BJ (cell line): ENCODE data around the gene CPOX. TPM values are rescaled to one million over a fixed set of nuclear protein-coding genes. Genes with fewer than 3 reads are reported as not detected.
A peak's percentile ranks its signal among the peaks of the same experiment; 100 is the strongest.

Experiments used
- CTCF ChIA-PET: fragments of 350-600 bp; formaldehyde crosslinking; extraction: SDS; loops from one replicate; lab custom pipeline; 2021; ENCODE audit warnings: antibody characterized with exemption, inconsistent platforms; lab: Yijun Ruan, JAX
- POLR2A ChIA-PET: fragments of 300-600 bp; sonication (Branson Sonifier 250); formaldehyde crosslinking; extraction: SDS; loops from one replicate; lab custom pipeline; 2021; ENCODE audit warnings: antibody characterized with exemption; lab: Charles Lee
- DNase-seq: peaks from one replicate; pipeline ENCODE4 v3.0.0-alpha.2; 2011; ENCODE audit warnings: low read depth
- H3K27me3 ChIP-seq: 2 replicates; pipeline ENCODE4 v1.6.0; 2011; ENCODE audit warnings: low read length; ENCODE audit not compliant: control insufficient read depth, insufficient read depth
- H3K36me3 ChIP-seq: 2 replicates; pipeline ENCODE4 v1.5.1; 2011; ENCODE audit warnings: low read length; ENCODE audit not compliant: control insufficient read depth, insufficient read depth
- H3K4me3 ChIP-seq: 2 replicates; pipeline ENCODE4 v1.5.1; 2011; ENCODE audit warnings: low read depth, mild to moderate bottlenecking, control low read depth, low read length
- CTCF ChIP-seq: IDR thresholded peaks from 2 replicates; pipeline ENCODE4 v1.5.1; 2011; ENCODE audit warnings: low read depth, mild to moderate bottlenecking, control low read depth, inconsistent platforms, low read length, moderate library complexity; ENCODE audit not compliant: insufficient read depth
- polyA plus RNA-seq: library from polyadenylated mRNA; depleted of rRNA; stranded (reverse); fragments of >200 nt; gene quantifications from 2 replicates; pipeline ENCODE4 v1.2.3, GENCODE V29; 2011

Gene CPOX
- polyA plus RNA-seq, 1 experiment = 11.1 TPM

- ChIA-PET CTCF (interaction anchor here (1.1 to 2.5 kb wide), 4 partner anchors 9 to 154 kb away, joined by 3 to 16 read pairs (median 6); no protein-coding TSS in a partner anchor), POLR2A (no interaction called here)
- no peak for DNase-seq
- Histone ChIP-seq H3K4me3 (no peak overlapping the region), H3K27me3 (no peaks in the 10 kb centered on the region), H3K36me3 (no peaks in the 10 kb centered on the region)
- TF ChIP-seq CTCF = no peak
These were observed 19.2 kb upstream of the CPOX start for GRCh38 chr3:98612587-98612986.

GRCh38 chr3:98608029-98608428 is 14.6 kb upstream of the CPOX start:
- H3K4me3 ChIP-seq = no peak overlapping the region
- no peak for TF ChIP-seq CTCF
- ChIA-PET POLR2A (no interaction called here), CTCF (interaction anchor here (3.2 kb wide), 1 partner anchor 12 kb away, joined by 14 read pairs; no protein-coding TSS in a partner anchor)
- H3K36me3 ChIP-seq = no peaks in the 10 kb centered on the region
- H3K27me3 ChIP-seq = no peaks in the 10 kb centered on the region
- DNase-seq = no peak

DNA sequence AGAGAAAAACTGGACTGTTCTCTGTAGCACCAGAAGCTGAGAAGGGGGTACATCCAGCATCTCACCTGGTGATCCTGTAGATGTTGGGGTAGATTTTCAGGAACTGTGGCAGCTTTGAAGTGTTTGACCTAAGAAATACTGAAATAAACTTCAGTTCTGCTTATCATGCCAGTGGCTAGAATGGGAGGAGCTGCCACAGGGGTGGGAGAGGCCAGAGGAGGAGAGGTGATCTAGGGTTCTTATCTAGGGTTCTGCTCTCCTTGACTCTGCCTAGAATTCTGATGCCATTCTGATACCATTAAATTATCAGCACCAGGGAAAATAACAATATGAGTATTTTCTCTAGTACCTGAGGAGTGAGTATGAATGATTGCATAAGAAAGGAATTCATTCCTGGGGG is 10.2 kb upstream of the CPOX start:
- no peak for DNase-seq
- Histone ChIP-seq H3K27me3 (no peaks in the 10 kb centered on the region), H3K36me3 (no peaks in the 10 kb centered on the region), H3K4me3 (no peak overlapping the region)
- no peak for TF ChIP-seq CTCF
- CTCF ChIA-PET = interaction anchor here (1.1 to 7.3 kb wide), 6 partner anchors 8 to 391 kb away, joined by 3 to 135 read pairs (median 16); partner anchors contain the start of gene CPOX
- POLR2A ChIA-PET = no interaction called here

- no peak overlapping the region for H3K4me3 ChIP-seq
- ChIA-PET CTCF (interaction anchor here (0.7 to 7.3 kb wide), 27 partner anchors 9 to 393 kb away, joined by 3 to 135 read pairs (median 4); partner anchors contain the start of gene CPOX), POLR2A (interaction anchor here (0.5 kb wide), 1 partner anchor 93 kb away, joined by 3 read pairs; no protein-coding TSS in a partner anchor)
- no peak for DNase-seq
- no peaks in the 10 kb centered on the region for H3K36me3 ChIP-seq
- peak; percentile 77 for TF ChIP-seq CTCF
- peaks cover 4% of the 10 kb centered on the region for H3K27me3 ChIP-seq
These were observed 8.8 kb upstream of the CPOX start for GRCh38 chr3:98602078-98602678.

DNA sequence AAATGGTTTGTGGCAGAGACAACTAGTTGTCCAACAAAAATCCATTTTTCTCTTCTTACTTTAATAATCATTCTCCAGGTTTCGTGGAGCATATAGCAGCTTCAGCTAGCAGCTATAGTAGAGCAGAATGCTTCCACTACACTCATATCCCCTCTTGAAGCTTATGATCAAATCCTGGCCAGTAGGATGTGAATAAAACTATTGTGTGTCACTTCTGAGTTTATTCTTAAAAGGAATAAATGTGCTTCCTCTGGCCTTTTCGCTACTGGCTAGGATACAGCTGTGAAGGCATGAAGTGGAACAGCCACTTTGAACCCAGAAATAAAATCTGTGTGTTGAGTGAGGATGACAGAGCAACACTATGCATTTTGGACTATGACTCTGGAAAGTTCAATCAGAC is 7.8 kb upstream of the CPOX start:
- TF ChIP-seq CTCF = no peak
- DNase-seq = no peak
- CTCF ChIA-PET = interaction anchor here (0.6 to 7.3 kb wide), 17 partner anchors 8 to 394 kb away, joined by 3 to 135 read pairs (median 4); partner anchors contain the start of gene CPOX
- H3K27me3 ChIP-seq = peaks cover 4% of the 10 kb centered on the region
- POLR2A ChIA-PET = no interaction called here
- H3K36me3 ChIP-seq = no peaks in the 10 kb centered on the region
- H3K4me3 ChIP-seq = no peak overlapping the region
